ENCODE measurements around the gene KIF13A.
"Not testable (repeated sequence)": the region's sequence is repeated elsewhere in the genome, so short reads cannot be mapped to it uniquely, and the experiment has no call there.

Gene KIF13A

DNA sequence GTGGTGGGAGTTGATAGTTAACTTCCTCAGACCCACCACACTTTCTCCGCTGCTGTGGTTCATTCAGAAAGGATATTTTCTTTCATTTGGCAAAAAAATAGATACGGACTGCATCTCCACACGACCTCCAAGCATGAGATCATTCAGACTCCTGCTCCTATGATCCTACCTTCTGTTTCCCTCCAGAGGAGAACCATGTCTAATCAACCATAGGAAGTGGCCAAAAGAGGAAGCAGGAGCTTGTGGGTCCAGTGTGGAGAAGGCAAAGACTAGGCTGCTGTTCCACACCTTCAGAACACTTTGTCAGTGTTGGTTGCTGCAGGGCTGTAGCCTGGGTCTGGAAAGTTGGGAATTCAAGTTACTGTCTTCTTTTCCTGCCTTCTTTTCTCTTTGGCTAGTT is 10.6 kb upstream of the KIF13A start:
- no peak for FAIRE-seq

GRCh38 chr6:17995414-17995813 is 8.0 kb upstream of the KIF13A start:
- no peak for FAIRE-seq

GRCh38 chr6:17994019-17994418 is 6.6 kb upstream of the KIF13A start:
- no peak for FAIRE-seq

GRCh38 chr6:17988422-17988944 is 1.0 kb upstream of the KIF13A start:
- no peak for FAIRE-seq

GRCh38 chr6:17987697-17988421 is 424 bp upstream of the KIF13A start:
- FAIRE-seq = no peak

DNA sequence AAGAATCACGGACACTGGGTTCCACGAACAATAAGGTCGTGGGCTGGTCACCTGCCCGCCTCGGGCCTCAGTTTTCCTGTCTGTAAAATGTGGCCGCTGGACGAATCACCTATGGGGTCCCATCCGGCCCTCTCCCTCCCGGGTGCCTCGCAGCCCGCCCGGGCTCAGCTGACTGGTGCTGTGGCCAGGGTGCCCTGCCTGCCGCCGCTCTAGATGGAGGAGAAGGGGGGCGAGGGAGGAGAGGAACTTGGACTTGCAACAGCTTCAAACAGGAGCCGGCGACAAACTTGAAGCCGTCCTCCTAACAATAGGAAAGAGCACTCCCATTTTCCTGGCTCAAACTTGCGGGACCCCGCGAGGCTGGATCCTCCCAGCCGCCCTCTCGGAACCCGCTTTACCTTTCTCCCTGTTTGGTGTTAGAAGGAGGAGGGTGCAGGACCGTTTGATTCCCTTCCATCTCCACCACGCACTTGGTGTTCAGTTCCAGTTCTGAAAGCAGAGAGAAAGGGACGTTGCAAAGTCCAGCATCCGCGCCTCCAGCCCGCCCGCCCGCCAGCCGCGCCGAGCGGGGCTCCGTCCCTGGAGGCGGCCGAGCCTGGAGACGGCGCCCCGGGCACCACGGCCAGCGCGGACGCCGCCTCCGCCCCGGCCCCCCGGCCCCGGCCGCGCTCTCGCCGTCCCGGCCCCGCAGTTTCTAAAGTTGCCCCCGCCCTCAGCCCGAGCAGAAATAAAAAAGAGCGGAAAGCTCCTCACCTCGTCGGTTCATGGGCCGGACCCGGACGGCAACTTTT is 584 bp downstream of the KIF13A start:
- FAIRE-seq = no peak

- FAIRE-seq = no peak
These were observed 1.3 kb downstream of the KIF13A start for GRCh38 chr6:17985934-17986655.

DNA sequence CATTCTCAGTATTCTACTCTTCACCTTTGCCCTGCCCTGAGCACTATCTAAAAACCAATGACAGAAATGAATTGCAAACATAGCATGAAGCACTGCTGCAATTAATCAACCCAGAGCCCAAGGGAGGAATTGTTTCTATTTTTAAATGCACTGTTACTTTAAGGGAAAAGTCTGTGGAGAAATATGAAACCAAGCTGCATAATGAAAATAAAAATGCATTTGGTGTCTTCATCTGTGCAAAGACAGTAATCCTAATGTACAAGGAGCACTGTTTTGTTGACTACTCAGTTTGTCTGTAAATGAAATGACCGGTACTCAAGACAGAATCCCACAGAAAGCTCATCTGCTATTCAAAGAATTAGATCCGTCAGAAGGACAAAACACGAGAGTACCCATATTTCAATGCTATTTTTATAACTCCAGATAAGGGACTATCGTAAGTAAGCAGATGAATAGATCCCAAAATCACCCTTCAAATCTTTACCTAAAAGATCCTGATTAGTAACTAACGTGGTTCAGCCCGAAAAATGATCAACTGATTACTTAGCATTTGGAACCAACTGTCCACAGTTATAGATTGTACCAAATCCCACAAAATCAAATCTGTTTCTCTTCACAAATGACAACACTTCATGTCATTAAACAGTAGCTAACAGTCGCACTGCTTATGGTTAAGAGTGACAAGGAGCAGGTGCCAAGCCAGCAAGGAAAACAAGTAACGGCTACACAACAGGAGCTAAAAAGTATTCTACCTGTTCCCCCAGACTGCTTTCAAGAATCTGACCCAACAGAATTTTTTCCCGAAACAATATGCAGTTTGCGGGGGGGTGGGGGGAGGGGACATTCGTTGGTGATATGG is 2.4 kb downstream of the KIF13A start:
- FAIRE-seq = no peak

DNA sequence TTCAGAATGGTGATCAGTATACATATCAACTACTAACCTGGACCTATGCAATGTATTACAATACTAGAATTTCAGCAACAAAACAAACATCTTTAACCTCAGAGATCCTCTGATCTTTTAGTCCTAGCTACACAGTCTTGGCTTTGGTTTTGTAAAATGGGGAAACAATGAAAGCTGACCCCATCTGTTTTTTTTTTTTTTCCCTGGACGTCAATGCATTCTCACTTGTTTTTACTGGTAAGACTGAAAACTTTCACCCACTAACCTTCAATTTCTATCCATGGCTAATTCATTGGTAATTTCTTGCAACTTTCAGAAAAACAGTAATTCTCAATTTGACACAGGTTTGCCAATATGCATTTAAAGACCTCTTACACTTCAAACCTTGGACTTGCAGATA is 3.0 kb downstream of the KIF13A start:
- FAIRE-seq = no peak

GRCh38 chr6:17983730-17984129 is 3.7 kb downstream of the KIF13A start:
- FAIRE-seq = no peak

DNA sequence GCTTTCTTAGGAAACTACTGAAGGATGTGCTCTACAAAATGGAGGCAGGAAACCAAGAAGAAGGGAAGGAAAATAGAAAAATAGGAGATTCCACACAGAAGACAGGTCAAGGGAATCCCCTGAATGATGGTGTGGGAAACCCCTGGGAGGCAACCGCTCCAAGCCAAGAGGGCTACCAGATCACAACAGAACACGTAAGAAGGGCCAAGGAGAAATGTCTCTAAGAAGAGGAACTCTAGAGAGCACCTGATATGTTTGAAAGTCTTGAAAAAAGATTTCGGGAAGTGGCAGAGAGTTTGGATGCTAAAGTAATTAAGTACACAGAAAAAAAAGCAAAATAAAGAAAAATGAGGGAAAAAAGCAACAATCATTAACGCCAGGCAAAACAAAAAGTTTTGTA is 7.1 kb downstream of the KIF13A start:
- FAIRE-seq = no peak

GRCh38 chr6:17979479-17979878 is 8.0 kb downstream of the KIF13A start:
- no peak for FAIRE-seq

DNA sequence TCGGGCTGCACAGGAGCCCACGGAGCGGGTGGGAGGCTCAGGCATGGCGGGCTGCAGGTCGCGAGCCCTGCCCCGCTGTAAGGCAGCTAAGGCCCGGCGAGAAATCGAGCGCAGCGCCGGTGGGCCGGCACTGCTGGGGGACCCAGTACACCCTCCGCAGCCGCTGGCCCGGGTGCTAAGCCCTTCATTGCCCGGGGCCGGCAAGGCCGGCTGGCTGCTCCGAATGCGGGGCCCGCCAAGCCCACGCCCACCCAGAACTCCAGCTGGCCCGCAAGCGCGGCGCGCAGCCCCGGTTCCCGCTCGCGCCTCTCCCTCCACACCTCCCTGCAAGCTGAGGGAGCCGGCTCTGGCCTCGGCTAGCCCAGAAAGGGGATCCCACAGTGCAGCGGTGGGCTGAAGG is 11.2 kb downstream of the KIF13A start:
- FAIRE-seq = not testable (repeated sequence)

GRCh38 chr6:17974570-17975368 is 12.7 kb downstream of the KIF13A start:
- no peak for FAIRE-seq

DNA sequence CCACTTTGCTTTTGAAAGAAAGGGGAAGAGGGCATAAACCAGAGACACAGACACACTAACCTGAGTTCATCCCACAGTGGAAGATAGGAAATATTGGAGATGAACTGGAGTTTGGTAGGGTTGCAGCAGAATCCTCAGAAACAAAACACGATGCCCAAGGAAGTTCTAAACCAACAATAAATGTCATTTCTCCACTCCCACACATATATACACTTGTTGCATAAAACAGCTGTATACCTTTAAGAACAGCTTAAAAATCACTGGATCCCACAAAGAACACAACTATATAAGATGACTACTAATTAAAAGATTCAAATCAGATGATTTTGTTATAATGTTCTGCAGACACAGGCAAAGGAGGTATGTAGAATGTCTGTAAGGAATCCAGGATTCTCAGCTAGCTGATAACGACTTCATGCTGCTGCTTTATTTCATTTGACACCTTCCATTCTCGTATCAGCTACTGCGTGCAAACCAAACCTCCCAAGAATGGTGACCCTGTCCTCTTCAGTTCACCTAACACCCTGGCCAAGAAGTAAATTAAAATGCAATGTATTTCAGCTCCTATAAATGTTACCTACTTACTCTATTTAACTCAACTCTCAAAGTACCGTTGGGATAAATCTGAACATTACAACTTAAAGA is 14.3 kb downstream of the KIF13A start:
- no peak for FAIRE-seq

GRCh38 chr6:17972074-17972952 is 15.1 kb downstream of the KIF13A start:
- FAIRE-seq = no peak

DNA sequence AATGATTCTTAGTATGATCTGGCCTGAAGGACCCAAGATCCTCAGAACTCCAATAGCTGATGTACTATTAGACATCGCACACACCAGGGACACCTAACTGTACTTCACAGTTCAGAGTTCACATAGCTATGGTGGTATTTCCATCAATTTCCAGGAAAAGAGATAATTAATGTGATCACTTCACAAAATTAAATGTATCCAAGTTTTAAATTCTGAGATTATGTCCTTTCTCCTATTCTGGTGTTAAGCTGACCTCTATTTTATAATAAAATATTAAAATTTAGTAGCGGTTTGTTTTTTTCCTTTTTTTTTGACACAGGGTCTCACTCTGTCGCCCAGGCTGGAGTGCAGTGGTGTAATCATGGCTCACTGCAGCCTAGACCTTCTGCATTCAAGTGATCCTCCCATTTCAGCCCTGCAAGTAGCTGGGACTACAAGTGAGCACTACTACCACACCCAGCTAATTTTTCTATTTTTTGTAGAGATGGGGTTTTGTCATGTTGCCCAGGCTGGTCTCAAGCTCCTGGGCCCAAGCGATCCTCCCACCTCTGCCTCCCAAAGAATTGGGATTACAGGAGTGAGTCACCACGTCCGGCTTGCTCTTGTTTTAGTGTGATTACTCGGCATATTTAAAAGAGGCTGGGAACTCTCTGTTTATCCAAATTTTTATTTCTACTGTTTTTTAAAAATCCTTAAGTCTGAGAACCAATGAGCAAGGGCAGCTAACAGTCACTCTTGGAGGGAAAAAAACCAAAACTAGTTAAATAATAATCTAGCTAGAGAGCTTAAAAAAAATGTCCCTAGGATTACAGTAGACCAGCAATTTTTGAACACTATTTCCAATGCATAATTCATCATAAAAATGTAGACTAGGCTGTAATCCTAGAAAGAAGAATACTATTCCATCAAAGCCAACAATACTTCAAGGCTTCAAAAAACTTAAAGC is 16.0 kb downstream of the KIF13A start:
- FAIRE-seq = no peak

DNA sequence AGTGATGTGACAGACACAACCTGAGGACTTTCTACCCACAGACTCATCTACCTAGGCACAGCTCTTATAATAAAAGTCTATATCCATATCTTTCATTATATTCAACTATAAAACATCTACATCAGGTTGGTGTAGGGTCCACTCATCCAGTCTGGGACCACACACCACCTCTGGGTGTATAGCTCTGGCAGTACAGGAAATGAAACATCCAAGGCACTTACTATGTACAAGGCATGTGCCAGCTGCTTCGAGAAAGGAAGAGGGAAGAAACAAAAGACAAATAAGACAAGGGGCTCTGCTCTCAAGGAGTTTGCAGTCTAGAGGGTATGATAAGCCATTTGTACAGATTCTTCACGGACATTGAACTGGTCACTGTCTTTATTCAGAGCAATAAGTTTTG is 18.6 kb downstream of the KIF13A start:
- no peak for FAIRE-seq

Measured in A204.1 (cell line).